Superior temporal gyrus (tissue), 1 donor: ENCODE data around the gene CARMIL3.
"Not testable (repeated sequence)": the region's sequence is repeated elsewhere in the genome, so short reads cannot be mapped to it uniquely, and the experiment has no call there.

Experiments used
- DNase-seq: peaks from one replicate; pipeline ENCODE4 v3.0.0-alpha.2; 2016; ENCODE audit errors: extremely low spot score

Gene CARMIL3

GRCh38 chr14:24051789-24052655, at the start of gene CARMIL3:
Gene CARMIL3, plus strand, starts transcription at chr14:24052009. Its CDS starts 145 bp downstream, at chr14:24052154.
- DNase-seq = peak; percentile 74

- DNase-seq = not testable (repeated sequence)
Observed at GRCh38 chr14:24006471-24006816, 45.4 kb upstream of the CARMIL3 start.

- not testable (repeated sequence) for DNase-seq
Observed at GRCh38 chr14:24006817-24007652, 44.8 kb upstream of the CARMIL3 start.

- no peak for DNase-seq
Observed at GRCh38 chr14:24011051-24011450, 40.8 kb upstream of the CARMIL3 start.

GRCh38 chr14:24012726-24013273, 39.0 kb upstream of the CARMIL3 start:
- not testable (repeated sequence) for DNase-seq

- DNase-seq = peak; percentile 95
Observed at GRCh38 chr14:24013654-24014514, 37.9 kb upstream of the CARMIL3 start.

GRCh38 chr14:24015745-24016144, 36.1 kb upstream of the CARMIL3 start:
- not testable (repeated sequence) for DNase-seq

GRCh38 chr14:24018978-24019377, 32.8 kb upstream of the CARMIL3 start:
- DNase-seq = not testable (repeated sequence)

- DNase-seq = not testable (repeated sequence)
Observed at GRCh38 chr14:24019944-24020343, 31.9 kb upstream of the CARMIL3 start.

GRCh38 chr14:24020520-24020919, 31.3 kb upstream of the CARMIL3 start:
- DNase-seq = not testable (repeated sequence)

- not testable (repeated sequence) for DNase-seq
Observed at GRCh38 chr14:24024939-24025418, 26.8 kb upstream of the CARMIL3 start.

GRCh38 chr14:24029687-24030086, 22.1 kb upstream of the CARMIL3 start:
- DNase-seq = not testable (repeated sequence)

- DNase-seq = not testable (repeated sequence)
Observed at GRCh38 chr14:24031331-24031730, 20.5 kb upstream of the CARMIL3 start.

- DNase-seq = no peak
Observed at GRCh38 chr14:24032727-24033418, 18.9 kb upstream of the CARMIL3 start.

GRCh38 chr14:24035769-24036168, 16.0 kb upstream of the CARMIL3 start:
- DNase-seq = not testable (repeated sequence)

- DNase-seq = peak; percentile 84
Observed at GRCh38 chr14:24036169-24036962, 15.4 kb upstream of the CARMIL3 start.

- DNase-seq = not testable (repeated sequence)
Observed at GRCh38 chr14:24036963-24037657, 14.7 kb upstream of the CARMIL3 start.

GRCh38 chr14:24037658-24038037, 14.2 kb upstream of the CARMIL3 start:
- no peak for DNase-seq

- no peak for DNase-seq
Observed at GRCh38 chr14:24038686-24039085, 13.1 kb upstream of the CARMIL3 start.
